ENCODE results near the gene BCAP31.
"Not testable (repeated sequence)": the region's sequence is repeated elsewhere in the genome, so short reads cannot be mapped to it uniquely, and the experiment has no call there.

Gene BCAP31

GRCh38 chrX:153694687-153695270 lies 29.4 kb downstream of the BCAP31 start:
- DNase-seq (ENCODE audit: low read depth, low spot score), result no peak

GRCh38 chrX:153694256-153694655 lies 29.9 kb downstream of the BCAP31 start:
- not testable (repeated sequence) for DNase-seq (ENCODE audit: low read depth, low spot score)

GRCh38 chrX:153693216-153694086 lies 30.7 kb downstream of the BCAP31 start:
- DNase-seq (ENCODE audit: low read depth, low spot score), result no peak

GRCh38 chrX:153692611-153693156 lies 31.5 kb downstream of the BCAP31 start:
- DNase-seq (ENCODE audit: low read depth, low spot score), result no peak

- DNase-seq (ENCODE audit: low read depth, low spot score), result no peak
Measured at GRCh38 chrX:153692003-153692402, 32.2 kb downstream of the BCAP31 start.

- not testable (repeated sequence) for DNase-seq (ENCODE audit: low read depth, low spot score)
Measured at GRCh38 chrX:153691032-153691827, 33.0 kb downstream of the BCAP31 start.

GRCh38 chrX:153690466-153690865 lies 33.7 kb downstream of the BCAP31 start:
- no peak for DNase-seq (ENCODE audit: low read depth, low spot score)

- DNase-seq (ENCODE audit: low read depth, low spot score), result no peak
Measured at GRCh38 chrX:153689654-153690465, 34.3 kb downstream of the BCAP31 start.

- no peak for DNase-seq (ENCODE audit: low read depth, low spot score)
Measured at GRCh38 chrX:153688911-153689590, 35.1 kb downstream of the BCAP31 start.

- DNase-seq (ENCODE audit: low read depth, low spot score), result no peak
Measured at GRCh38 chrX:153688506-153688905, 35.7 kb downstream of the BCAP31 start.

GRCh38 chrX:153688071-153688470 lies 36.1 kb downstream of the BCAP31 start:
- no peak for DNase-seq (ENCODE audit: low read depth, low spot score)

GRCh38 chrX:153687121-153688039 lies 36.8 kb downstream of the BCAP31 start, which contains the start of gene SLC6A8:
Gene SLC6A8, plus strand, starts transcription at chrX:153687926. Its CDS starts 649 bp downstream, at chrX:153688575.
- DNase-seq (ENCODE audit: low read depth, low spot score), result no peak

- no peak for DNase-seq (ENCODE audit: low read depth, low spot score)
Measured at GRCh38 chrX:153686711-153687110, 37.5 kb downstream of the BCAP31 start.

- DNase-seq (ENCODE audit: low read depth, low spot score), result no peak
Measured at GRCh38 chrX:153685751-153686696, 38.2 kb downstream of the BCAP31 start.

GRCh38 chrX:153685156-153685536 lies 39.0 kb downstream of the BCAP31 start:
- DNase-seq (ENCODE audit: low read depth, low spot score), result no peak

GRCh38 chrX:153684467-153685155 lies 39.6 kb downstream of the BCAP31 start:
- no peak for DNase-seq (ENCODE audit: low read depth, low spot score)

- not testable (repeated sequence) for DNase-seq (ENCODE audit: low read depth, low spot score)
Measured at GRCh38 chrX:153683486-153683885, 40.7 kb downstream of the BCAP31 start.

- DNase-seq (ENCODE audit: low read depth, low spot score), result no peak
Measured at GRCh38 chrX:153681175-153681574, 43.0 kb downstream of the BCAP31 start.

Measured in activated naive CD8-positive, alpha-beta T cell treated with anti-CD3 and anti-CD28 coated beads, Interleukin-2, amount 50 U/mL, for 16 hours (primary cell).